Activated CD4-positive, alpha-beta T cell treated with anti-CD3 and anti-CD28 coated beads, Interleukin-2, amount 10 ng/mL, durations not matched to agents 7 days and 5 days (primary cell): ENCODE data around the gene STARD8. TPM values are rescaled to one million over a fixed set of nuclear protein-coding genes. Genes with fewer than 3 reads are reported as not detected.
"Not testable (repeated sequence)": the region's sequence is repeated elsewhere in the genome, so short reads cannot be mapped to it uniquely, and the experiment has no call there.

Experiments
- CTCF ChIA-PET: fragments of 350-600 bp; sonication (Branson Sonifier 250); formaldehyde crosslinking; loops from one replicate; lab custom pipeline; 2021; ENCODE audit warnings: antibody characterized with exemption; lab: Charles Lee
- POLR2A ChIA-PET: fragments of 350-600 bp; sonication (Branson Sonifier 250); formaldehyde crosslinking; loops from one replicate; lab custom pipeline; 2021; ENCODE audit warnings: antibody characterized with exemption; lab: Charles Lee
- DNase-seq: peaks from one replicate; pipeline ENCODE4 v3.0.0-alpha.2; 2020
- H3K27ac Mint-ChIP-seq: one replicate; pipeline ENCODE4 v1.8.0; 2021; ENCODE audit warnings: mild to moderate bottlenecking, moderate library complexity, mixed read lengths
- H3K27me3 Mint-ChIP-seq: one replicate; pipeline ENCODE4 v1.8.0; 2021; ENCODE audit warnings: mixed read lengths
- H3K36me3 Mint-ChIP-seq: one replicate; pipeline ENCODE4 v1.8.0; 2021; ENCODE audit warnings: low read depth, mixed read lengths
- H3K4me1 Mint-ChIP-seq: one replicate; pipeline ENCODE4 v1.8.0; 2021; ENCODE audit warnings: mixed read lengths
- H3K4me3 Mint-ChIP-seq: one replicate; pipeline ENCODE4 v1.8.0; 2021; ENCODE audit warnings: mild to moderate bottlenecking, moderate library complexity, mixed read lengths
- H3K9me3 Mint-ChIP-seq: one replicate; pipeline ENCODE4 v1.8.0; 2021; ENCODE audit warnings: mixed read lengths
- total RNA-seq, 2 experiments: library from RNA; stranded (reverse); gene quantifications; one replicate each; pipeline ENCODE4 v1.2.3, GENCODE V29; 2021

Gene STARD8
- total RNA-seq, 2 experiments from 2014 or later: 0.06 to 0.20 TPM

- no peaks in the 10 kb centered on the region for H3K9me3 Mint-ChIP-seq
- CTCF ChIA-PET: no interaction called here
- no peaks in the 10 kb centered on the region for H3K36me3 Mint-ChIP-seq
- H3K4me1 Mint-ChIP-seq: no peaks in the 10 kb centered on the region
- DNase-seq: no peak
- H3K27ac Mint-ChIP-seq: no peak overlapping the region
- no peak overlapping the region for H3K4me3 Mint-ChIP-seq
- POLR2A ChIA-PET: no interaction called here
- H3K27me3 Mint-ChIP-seq: no peaks in the 10 kb centered on the region
Observed at GRCh38 chrX:68640661-68641060, 6.8 kb upstream of the STARD8 start.

- Mint-ChIP-seq H3K27me3 (no peaks in the 10 kb centered on the region), H3K36me3 (no peaks in the 10 kb centered on the region), H3K9me3 (no peaks in the 10 kb centered on the region), H3K4me3 (no peak overlapping the region), H3K4me1 (no peaks in the 10 kb centered on the region), H3K27ac (no peak overlapping the region)
- CTCF ChIA-PET: no interaction called here
- POLR2A ChIA-PET: no interaction called here
- DNase-seq: no peak
Observed at GRCh38 chrX:68644861-68645260, 2.6 kb upstream of the STARD8 start.

DNA sequence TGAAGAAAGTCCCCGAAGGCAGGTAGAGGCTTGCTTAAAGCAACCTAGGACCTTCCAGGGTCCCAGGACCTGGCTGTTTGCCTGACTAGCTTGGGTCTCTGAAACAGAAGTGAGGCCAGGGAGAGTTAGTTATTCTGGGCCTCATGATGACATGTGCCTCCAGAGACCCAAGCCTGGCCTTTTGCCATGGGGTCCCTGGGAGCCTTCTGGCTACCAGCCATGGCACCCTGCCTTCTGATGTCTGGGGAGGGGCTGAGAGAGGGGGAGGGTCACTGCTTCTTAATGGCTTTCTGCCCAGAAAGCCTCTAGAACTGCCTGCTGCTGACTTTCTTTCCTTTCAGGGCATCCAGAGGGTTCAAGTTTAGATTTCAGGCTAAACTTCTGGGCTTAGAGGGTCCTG, 1.0 kb upstream of the STARD8 start:
- no peaks in the 10 kb centered on the region for H3K9me3 Mint-ChIP-seq
- H3K36me3 Mint-ChIP-seq: no peaks in the 10 kb centered on the region
- no peaks in the 10 kb centered on the region for H3K27me3 Mint-ChIP-seq
- POLR2A ChIA-PET: no interaction called here
- no peak overlapping the region for H3K4me3 Mint-ChIP-seq
- DNase-seq: no peak
- CTCF ChIA-PET: no interaction called here
- H3K27ac Mint-ChIP-seq: no peak overlapping the region
- H3K4me1 Mint-ChIP-seq: no peaks in the 10 kb centered on the region

DNA sequence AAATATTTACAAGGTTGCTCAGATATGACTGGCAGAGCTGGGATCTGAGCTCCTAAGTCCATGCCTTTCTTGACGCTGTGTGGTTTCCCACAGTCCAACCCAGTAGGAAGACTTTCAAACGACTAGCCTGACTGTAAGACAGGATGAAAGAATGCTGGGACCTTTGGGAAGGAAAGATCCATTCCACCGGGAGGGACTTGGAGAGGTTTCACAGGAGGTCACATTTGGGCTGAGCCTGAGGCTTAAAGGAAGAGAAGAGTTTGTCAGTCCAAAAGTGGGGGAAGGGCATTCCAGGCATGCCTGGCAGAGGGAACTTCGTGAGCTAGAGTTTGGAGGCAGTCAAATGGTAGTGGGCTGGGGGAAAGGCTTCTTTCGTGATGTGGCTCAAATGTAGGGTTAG, 1.5 kb downstream of the STARD8 start:
- Mint-ChIP-seq H3K9me3 (no peaks in the 10 kb centered on the region), H3K36me3 (no peaks in the 10 kb centered on the region), H3K27ac (no peak overlapping the region), H3K4me1 (no peaks in the 10 kb centered on the region), H3K27me3 (no peaks in the 10 kb centered on the region), H3K4me3 (no peak overlapping the region)
- ChIA-PET POLR2A (no interaction called here), CTCF (no interaction called here)
- no peak for DNase-seq

- Mint-ChIP-seq H3K27ac (no peak overlapping the region), H3K4me3 (no peak overlapping the region), H3K27me3 (no peaks in the 10 kb centered on the region), H3K9me3 (no peaks in the 10 kb centered on the region), H3K36me3 (no peaks in the 10 kb centered on the region), H3K4me1 (no peaks in the 10 kb centered on the region)
- DNase-seq: no peak
- POLR2A ChIA-PET: no interaction called here
- CTCF ChIA-PET: no interaction called here
Observed at GRCh38 chrX:68650491-68650890, 3.0 kb downstream of the STARD8 start.

DNA sequence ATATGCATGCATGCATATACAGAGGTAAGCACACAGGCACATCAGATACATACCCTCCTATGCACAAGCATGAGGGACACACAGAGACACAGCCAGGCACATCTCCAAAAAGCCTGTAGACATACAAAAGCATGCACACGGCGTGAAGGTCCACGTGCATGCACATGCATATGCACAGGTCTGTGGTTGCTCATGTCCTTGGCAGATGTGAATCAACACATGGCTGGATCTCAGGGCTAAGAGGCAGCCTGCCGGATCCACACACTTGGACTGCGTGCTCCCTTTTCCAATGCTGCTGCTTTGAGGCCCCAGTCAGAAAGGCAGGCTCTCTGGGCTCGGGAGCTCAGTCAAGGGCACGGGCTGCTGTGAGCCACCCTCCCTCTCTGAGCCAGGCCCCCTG, 3.6 kb downstream of the STARD8 start:
- ChIA-PET POLR2A (no interaction called here), CTCF (no interaction called here)
- H3K27me3 Mint-ChIP-seq: no peaks in the 10 kb centered on the region

GRCh38 chrX:68652326-68653170, 5.1 kb downstream of the STARD8 start:
- no peaks in the 10 kb centered on the region for H3K27me3 Mint-ChIP-seq
- DNase-seq: no peak
- ChIA-PET CTCF (no interaction called here), POLR2A (no interaction called here)
- H3K4me3 Mint-ChIP-seq: no peak overlapping the region
- no peaks in the 10 kb centered on the region for H3K4me1 Mint-ChIP-seq
- no peak overlapping the region for H3K27ac Mint-ChIP-seq
- H3K9me3 Mint-ChIP-seq: no peaks in the 10 kb centered on the region
- H3K36me3 Mint-ChIP-seq: no peaks in the 10 kb centered on the region

More for the DNA sequence above, 3.6 kb downstream of the STARD8 start:
- H3K36me3 Mint-ChIP-seq: no peaks in the 10 kb centered on the region
- H3K4me3 Mint-ChIP-seq: no peak overlapping the region
- no peaks in the 10 kb centered on the region for H3K9me3 Mint-ChIP-seq
- DNase-seq: no peak
- H3K4me1 Mint-ChIP-seq: no peaks in the 10 kb centered on the region
- H3K27ac Mint-ChIP-seq: no peak overlapping the region

GRCh38 chrX:68654693-68655092, 7.2 kb downstream of the STARD8 start:
- CTCF ChIA-PET: no interaction called here
- no peaks in the 10 kb centered on the region for H3K9me3 Mint-ChIP-seq
- no peaks in the 10 kb centered on the region for H3K4me1 Mint-ChIP-seq
- POLR2A ChIA-PET: no interaction called here
- H3K27me3 Mint-ChIP-seq: no peaks in the 10 kb centered on the region
- no peaks in the 10 kb centered on the region for H3K36me3 Mint-ChIP-seq
- DNase-seq: no peak
- H3K27ac Mint-ChIP-seq: no peak overlapping the region
- no peak overlapping the region for H3K4me3 Mint-ChIP-seq

DNA sequence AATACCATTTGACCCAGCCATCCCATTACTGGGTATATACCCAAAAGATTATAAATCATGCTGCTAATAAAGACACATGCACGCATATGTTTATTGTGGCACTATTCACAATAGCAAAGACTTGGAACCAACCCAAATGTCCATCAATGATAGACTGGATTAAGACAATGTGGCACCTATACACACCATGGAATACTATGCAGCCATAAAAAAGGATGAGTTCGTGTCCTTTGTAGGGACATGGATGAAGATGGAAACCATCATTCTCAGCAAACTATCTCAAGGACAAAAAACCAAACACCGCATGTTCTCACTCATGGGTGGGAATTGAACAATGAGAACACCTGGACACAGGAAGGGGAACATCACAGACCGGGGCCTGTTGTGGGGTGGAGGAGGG, 9.0 kb downstream of the STARD8 start:
- DNase-seq, H3K4me1 Mint-ChIP-seq, H3K4me3 Mint-ChIP-seq, H3K27ac Mint-ChIP-seq, H3K36me3 Mint-ChIP-seq, H3K9me3 Mint-ChIP-seq, CTCF ChIA-PET, H3K27me3 Mint-ChIP-seq, POLR2A ChIA-PET: not testable (repeated sequence)

- no peaks in the 10 kb centered on the region for H3K9me3 Mint-ChIP-seq
- no peak overlapping the region for H3K4me3 Mint-ChIP-seq
- no peaks in the 10 kb centered on the region for H3K36me3 Mint-ChIP-seq
- H3K27me3 Mint-ChIP-seq: no peaks in the 10 kb centered on the region
- DNase-seq: no peak
- no peak overlapping the region for H3K27ac Mint-ChIP-seq
- no peaks in the 10 kb centered on the region for H3K4me1 Mint-ChIP-seq
- POLR2A ChIA-PET: no interaction called here
- CTCF ChIA-PET: interaction anchor here (0.6 kb wide), 1 partner anchor 10 kb away, joined by 3 read pairs; no protein-coding TSS in a partner anchor
Observed at GRCh38 chrX:68658530-68658929, 11.1 kb downstream of the STARD8 start.

- CTCF ChIA-PET: no interaction called here
- Mint-ChIP-seq H3K27me3 (no peaks in the 10 kb centered on the region), H3K4me3 (no peak overlapping the region), H3K36me3 (no peaks in the 10 kb centered on the region), H3K4me1 (no peaks in the 10 kb centered on the region), H3K27ac (no peak overlapping the region), H3K9me3 (no peaks in the 10 kb centered on the region)
- POLR2A ChIA-PET: no interaction called here
- DNase-seq: no peak
Observed at GRCh38 chrX:68659385-68659784, 11.9 kb downstream of the STARD8 start.

- H3K4me1 Mint-ChIP-seq: no peaks in the 10 kb centered on the region
- no peaks in the 10 kb centered on the region for H3K27me3 Mint-ChIP-seq
- DNase-seq: no peak
- POLR2A ChIA-PET: no interaction called here
- no peaks in the 10 kb centered on the region for H3K9me3 Mint-ChIP-seq
- H3K36me3 Mint-ChIP-seq: no peaks in the 10 kb centered on the region
- H3K27ac Mint-ChIP-seq: no peak overlapping the region
- CTCF ChIA-PET: no interaction called here
- H3K4me3 Mint-ChIP-seq: no peak overlapping the region
Observed at GRCh38 chrX:68659786-68660185, 12.3 kb downstream of the STARD8 start.

- H3K27me3 Mint-ChIP-seq: no peaks in the 10 kb centered on the region
Observed at GRCh38 chrX:68660746-68661145, 13.3 kb downstream of the STARD8 start.

DNA sequence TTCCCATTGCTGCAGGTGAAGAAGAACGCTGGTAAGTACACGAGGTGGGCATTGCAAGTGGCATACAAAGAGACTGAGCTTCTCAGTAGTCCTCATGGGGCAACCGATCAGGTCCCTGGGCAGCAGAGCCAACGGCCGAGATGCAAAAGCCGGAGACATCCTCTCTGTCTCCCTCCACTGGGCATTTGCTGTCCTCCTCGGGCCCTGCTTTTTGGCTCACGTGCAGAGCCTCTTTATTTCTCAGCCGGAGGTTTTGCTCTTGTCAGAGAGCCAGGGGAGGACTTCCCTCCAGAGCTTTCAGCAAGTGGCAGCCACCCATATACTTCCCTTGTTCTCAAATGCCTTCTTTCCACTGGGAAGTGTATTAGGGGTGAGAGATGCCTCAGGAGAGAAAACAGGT, 18.0 kb downstream of the STARD8 start:
- H3K4me1 Mint-ChIP-seq: no peaks in the 10 kb centered on the region
- no peak for DNase-seq
- no peaks in the 10 kb centered on the region for H3K27me3 Mint-ChIP-seq
- CTCF ChIA-PET: no interaction called here
- H3K4me3 Mint-ChIP-seq: no peak overlapping the region
- no peak overlapping the region for H3K27ac Mint-ChIP-seq
- POLR2A ChIA-PET: no interaction called here
- no peaks in the 10 kb centered on the region for H3K9me3 Mint-ChIP-seq
- no peaks in the 10 kb centered on the region for H3K36me3 Mint-ChIP-seq

More at GRCh38 chrX:68660746-68661145, 13.3 kb downstream of the STARD8 start:
- POLR2A ChIA-PET: no interaction called here
- no peaks in the 10 kb centered on the region for H3K36me3 Mint-ChIP-seq
- CTCF ChIA-PET: interaction anchor here (1.7 kb wide), 1 partner anchor 19 kb away, joined by 3 read pairs; no protein-coding TSS in a partner anchor
- no peak overlapping the region for H3K4me3 Mint-ChIP-seq
- no peaks in the 10 kb centered on the region for H3K9me3 Mint-ChIP-seq
- DNase-seq: no peak
- no peak overlapping the region for H3K27ac Mint-ChIP-seq
- H3K4me1 Mint-ChIP-seq: no peaks in the 10 kb centered on the region
